Activated T-helper 9 cell treated with anti-CD3 and anti-CD28 coated beads, Interleukin-2, amount 50 U/mL, for 16 hours (primary cell): ENCODE measurements around the gene SMARCA1.
"Not testable (repeated sequence)": the region's sequence is repeated elsewhere in the genome, so short reads cannot be mapped to it uniquely, and the experiment has no call there.

Source experiments
- DNase-seq: peaks from one replicate; pipeline ENCODE4 v3.0.0-alpha.2; 2020; ENCODE audit warnings: low read depth

The SMARCA1 gene

DNA sequence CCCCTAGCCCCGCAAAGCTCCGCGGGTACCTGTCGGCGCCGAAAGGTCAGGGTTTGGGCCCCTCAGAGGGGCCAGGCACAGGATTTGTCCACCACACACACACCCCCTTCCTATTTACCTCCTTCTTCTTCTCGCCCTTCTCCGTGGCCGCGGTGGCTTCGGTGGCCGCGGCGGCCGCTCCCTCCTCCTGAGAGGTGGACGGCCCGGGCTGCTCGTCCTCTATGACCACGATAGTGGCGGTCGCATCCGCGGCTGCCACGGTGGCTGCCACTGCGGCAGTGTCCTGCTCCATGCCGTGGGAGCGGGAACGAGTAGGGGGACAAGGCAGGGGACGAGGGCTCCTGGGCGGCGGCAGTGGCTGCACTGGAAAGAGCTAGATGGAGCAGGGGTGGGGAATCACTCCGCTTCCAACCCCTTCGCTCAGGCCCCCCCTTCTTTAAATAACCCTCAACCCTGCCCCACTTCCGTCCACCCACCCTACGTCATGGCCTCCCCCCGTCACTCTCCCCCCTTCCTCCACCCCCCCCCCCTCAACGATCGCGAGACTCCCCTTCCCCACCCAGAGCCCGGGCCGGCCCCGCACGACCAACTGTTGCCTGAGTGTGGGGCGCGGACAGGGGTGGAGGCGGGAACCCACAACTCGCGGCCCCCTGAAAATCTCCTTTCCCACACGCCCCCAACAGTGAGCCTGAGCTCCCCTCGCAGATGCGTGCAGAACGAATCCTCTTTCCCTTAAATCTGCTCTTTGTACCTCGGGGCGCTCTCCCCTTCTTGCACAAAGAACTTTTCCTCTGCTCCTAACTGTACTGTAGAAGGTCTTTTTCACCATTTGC is at the start of gene SMARCA1:
Gene SMARCA1, minus strand, starts transcription at position 412 of the 833 bp plus-strand sequence. Its CDS starts 120 bp downstream, at position 292.
- DNase-seq = no peak

DNA sequence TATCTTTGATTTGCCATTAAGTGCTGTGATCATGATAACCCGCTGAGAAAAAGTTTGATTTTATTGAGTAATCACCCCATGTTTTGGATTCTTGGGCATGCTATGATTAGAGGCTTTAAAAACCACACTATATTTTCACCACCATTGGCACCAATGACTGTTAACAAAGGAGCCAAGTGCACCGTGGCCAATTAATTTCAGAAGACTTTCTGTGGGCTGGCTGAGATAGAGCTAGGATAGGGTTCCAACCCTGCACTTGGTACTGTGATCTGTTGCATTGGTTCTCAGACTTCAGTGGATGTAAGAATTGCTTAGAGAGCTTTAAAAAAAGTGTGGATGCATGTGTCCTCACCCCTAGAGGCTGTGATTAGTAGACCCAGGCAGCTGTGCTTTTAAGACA is 49.1 kb upstream of the SMARCA1 start:
- DNase-seq = no peak

GRCh38 chrX:129568349-129568748 is 45.1 kb upstream of the SMARCA1 start:
- no peak for DNase-seq

DNA sequence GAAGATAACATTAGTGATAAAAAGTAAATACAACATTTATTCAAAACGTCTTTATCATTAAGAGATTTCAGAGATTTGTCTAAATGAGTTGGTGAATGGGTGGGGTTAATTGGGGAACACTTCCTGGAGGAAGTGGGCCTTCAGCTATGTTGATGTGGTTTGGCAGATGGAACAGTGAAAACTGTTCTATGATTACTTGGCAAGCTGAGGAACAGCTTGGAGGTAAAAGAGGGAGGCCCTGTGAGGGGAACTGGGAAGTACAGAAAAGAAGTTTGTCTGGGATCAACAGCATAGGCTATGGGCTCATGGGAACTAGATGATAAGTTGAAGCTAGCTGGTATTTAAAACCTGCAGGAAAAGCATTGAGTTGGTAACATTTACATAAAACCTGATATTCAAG is 42.8 kb upstream of the SMARCA1 start:
- no peak for DNase-seq

DNA sequence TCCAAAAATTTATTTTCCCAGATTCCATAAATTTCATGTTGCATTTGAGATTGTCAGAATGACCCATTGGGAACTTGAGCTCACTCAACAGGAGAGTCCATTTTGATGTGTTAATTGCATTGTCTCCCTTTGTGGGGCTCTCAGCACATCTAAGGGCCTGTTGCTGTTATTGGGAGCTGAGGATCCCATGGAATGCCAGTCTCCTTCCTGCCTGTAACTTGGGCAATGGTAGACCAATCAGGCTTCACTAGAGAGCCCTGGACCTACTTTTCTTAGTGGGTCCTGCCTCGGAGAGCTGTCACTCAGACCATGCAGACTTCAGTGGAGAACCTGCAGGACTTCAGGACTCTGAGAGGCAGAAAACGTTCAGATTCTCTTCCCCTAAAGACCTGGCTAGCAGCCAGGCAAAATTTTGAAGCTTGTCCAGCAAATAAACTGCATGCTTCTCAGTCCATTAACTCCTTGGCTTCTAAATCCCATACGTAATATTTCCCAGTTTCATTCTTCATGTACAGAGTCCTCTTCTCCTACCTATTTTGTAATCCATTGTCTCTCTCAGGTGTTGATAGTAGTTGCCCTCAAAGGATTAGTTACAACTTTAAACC is 41.9 kb upstream of the SMARCA1 start:
- no peak for DNase-seq

- not testable (repeated sequence) for DNase-seq
Measured at GRCh38 chrX:129564345-129564744, 41.1 kb upstream of the SMARCA1 start.

DNA sequence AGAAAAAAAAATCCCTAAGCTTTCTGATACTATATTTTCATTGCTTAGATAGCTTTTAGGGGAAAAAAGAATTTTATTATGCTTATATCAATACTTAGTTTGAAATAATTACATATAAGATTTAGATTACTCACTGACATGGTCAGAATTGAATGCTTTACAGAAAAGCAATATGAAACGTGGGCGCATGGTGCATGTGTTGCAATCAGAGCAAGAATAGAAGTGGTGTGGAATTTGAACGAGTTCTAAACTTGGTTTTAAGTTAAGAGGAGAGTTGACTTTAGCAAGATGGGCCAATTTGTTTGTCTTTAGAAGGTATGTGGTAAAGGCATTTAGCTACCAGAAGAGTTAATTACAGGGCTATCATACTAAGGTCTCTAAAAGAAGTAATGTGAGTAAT is 38.2 kb upstream of the SMARCA1 start:
- no peak for DNase-seq

DNA sequence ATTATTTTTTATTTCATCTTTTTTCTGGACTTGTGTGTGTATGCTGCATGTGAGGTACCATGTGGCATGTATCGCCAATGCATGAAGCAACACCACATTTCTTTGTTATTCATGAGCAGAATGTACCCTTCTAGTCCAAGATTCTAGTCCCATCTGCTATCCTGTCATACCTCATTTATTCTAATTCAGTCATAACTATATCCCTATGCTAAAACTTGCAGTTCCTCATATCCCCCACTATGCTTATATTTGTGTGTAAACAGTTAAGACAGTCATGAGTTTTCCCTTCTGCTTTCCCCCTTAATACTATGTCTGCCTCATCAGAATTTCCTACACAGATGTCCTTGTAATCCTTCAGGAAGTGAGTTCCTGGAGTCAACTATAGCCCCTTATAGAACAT is 36.5 kb upstream of the SMARCA1 start:
- DNase-seq = no peak

GRCh38 chrX:129557844-129558480 is 34.7 kb upstream of the SMARCA1 start:
- no peak for DNase-seq

- DNase-seq = no peak
Measured at GRCh38 chrX:129556806-129557315, 33.6 kb upstream of the SMARCA1 start.

DNA sequence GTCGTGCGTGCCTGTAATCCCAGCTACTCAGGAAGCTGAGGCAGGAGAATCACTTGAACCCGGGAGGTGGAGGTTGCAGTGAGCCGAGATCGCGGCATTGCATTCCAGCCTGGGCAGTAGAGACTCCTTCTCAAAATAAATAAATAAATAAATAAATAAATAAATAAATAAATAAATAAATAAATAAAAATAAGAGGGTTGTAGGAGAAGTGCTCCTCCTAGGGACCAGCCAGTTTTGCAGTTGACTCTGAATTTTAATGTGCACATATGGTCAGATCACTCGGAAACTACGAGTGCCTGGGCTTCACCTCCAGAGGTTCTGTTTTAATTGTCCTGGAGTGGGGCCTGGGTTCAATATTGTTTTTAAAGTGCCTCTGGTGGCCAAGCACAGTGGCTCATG is 31.5 kb upstream of the SMARCA1 start:
- not testable (repeated sequence) for DNase-seq

DNA sequence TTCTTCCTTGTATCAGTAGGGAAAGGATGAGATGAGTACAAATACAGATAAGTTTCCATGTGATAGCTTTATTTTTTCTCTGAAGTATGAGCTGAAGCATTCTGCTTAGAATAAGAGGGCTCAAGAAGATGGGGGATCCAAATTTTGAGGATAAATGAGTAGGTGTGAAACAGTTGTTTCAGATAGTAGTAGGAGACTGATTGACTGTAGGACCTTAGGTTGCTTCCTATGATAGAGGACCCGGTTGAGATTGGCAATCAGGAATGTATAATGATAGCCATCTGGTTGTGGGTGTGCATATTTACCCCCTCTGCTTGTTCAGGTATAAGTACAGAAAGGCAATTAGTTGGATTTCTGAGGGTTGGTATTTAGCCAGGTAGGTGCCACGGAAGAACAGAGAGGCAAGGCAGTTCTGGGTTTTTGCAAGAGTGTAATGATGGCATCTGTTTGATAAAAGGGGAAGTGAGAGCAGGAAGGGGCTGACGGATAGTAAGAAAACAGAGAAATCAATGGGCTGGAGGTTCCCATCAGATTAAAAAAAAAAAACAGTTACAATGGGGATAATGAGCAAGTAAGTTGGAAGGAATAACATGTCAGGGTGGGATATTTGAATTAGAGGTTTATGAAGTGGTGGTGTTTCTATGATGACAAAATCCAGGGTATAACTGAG is 30.5 kb upstream of the SMARCA1 start:
- no peak for DNase-seq

DNA sequence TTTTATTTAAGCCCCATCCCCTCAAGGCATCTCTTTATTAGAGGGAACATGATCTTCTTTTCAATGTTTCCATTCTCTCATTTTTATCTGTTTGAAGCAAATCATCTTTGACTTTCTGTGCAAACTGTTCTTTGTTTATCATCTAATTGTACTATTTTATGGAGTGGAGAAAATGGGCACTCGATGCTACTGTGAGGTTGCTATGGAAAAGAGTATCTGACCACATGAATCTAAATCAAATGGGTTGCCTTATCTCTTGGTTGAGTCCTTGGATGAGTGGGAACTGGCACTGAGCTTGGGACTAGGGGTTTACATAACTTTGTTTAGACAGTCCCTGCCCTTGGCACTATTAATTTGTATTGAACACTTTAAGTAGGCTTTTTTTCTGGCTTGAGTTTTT is 25.8 kb upstream of the SMARCA1 start:
- no peak for DNase-seq

DNA sequence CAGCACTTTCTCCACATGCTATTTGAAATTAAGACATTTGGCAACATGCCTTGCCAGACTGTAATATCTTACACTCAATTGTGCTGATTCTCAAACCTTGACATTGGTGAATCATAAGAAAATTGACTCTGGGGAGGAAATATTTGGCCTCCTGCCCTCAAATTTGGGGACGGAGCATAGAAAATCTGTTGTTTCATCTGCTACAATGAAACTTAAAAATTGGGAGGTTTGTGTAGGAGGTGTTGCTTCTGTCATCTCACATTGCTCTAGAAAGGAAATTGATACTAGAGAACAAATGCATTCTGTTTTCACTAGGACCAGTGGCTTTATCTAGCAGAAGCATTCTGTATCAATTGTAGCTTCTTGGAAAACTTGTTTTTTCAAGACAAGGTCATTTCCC is 22.1 kb upstream of the SMARCA1 start:
- DNase-seq = no peak

DNA sequence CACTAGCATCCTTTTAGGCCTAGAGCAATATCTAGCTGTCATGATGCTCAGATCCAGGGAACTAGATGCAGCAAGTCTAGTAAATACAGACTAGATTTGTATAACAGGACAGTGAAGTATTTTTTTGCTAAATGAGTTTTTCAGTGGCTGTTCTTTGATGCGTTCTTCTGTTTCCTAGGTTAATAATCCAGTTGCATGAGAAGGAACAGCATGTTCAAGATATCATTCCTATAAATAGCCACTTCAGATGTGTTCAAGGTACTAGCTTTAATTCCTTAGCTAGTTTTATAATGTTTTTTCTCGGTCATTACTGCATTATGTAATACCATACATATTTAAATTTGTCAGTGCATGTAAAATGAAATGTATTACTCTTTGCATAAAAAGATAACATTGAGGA is 21.5 kb upstream of the SMARCA1 start:
- DNase-seq = no peak

DNA sequence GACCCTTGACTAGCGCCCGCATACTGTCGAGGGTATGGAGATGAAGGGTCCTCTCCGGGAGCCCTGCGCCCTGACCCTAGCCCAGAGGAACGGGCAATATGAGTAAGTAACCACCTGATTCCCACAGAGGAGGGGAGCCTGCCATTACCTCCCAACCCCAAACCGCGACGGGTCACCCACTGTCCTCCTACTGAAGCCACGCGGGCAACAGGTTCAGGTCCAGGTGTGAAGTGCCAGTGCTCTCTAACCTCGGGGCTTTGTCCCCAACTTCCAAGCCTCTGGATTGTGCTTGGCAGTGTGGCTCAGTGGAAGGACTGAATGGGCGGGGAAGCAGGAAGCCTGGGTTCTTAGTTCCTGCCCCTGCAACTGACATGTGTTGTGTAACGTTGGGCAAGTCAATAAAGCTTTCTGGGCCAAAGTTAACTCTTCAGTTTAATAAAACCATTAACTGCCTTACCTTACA is 17.5 kb upstream of the SMARCA1 start:
- no peak for DNase-seq

GRCh38 chrX:129540068-129540653 is 16.9 kb upstream of the SMARCA1 start, which contains the start of gene OCRL:
TSS of gene OCRL (plus strand) at chrX:129540259. CDS start at chrX:129540440, 181 bp downstream.
- DNase-seq = peak; percentile 16

DNA sequence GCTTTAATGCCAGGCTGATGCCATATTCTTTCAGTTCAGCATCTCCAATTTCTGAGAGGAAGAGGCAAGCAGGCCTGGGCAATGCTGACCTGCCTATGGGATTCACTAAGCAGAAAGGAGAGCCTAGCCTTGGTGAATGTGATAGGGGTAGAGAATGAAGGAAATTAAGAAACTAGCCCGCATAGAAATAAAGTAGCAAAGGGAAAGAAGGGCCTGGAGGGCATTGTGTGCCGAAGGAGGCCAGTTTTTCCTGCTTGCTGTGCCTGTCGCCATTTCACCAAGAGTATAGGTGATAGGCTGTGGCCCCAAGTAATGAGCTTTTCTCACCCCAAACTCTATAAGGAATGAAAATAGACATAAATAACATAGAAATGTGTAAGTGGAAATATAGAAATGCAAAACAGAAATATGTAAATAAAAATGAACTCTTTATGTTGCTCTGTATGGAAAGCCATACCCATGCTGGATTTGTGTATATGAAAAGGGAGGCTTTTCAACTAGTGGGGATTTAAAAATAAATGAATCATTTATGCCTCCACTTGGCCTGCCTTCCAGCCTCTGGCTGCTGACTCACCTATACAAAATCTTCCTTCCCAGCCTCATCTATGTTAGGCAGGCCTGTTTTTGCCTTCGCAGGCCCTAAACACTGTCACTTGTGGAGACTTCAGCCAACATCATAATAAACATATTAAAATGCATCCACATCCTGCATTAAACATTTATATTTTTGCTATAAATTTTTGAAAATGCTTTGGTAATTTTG is 11.7 kb upstream of the SMARCA1 start:
- no peak for DNase-seq

- no peak for DNase-seq
Measured at GRCh38 chrX:129531132-129531531, 7.8 kb upstream of the SMARCA1 start.

DNA sequence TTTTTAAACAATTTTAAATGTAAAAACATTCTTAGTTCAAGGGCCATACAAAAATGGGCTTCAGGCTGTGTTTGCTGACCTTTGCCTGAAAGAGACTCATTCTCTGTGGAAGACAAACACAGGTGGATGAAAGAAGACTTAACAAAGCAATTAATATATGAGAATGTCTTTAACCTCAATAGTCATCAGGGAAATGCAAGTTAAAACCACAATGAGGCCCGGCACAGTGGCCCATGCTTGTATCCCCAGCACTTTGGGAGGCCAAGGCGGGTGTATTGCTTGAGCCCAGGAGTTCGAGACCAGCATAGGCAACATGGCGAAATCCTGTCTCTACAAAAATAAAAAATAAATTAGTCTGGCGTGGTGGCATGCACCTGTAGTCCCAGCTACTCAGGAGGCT is 7.1 kb upstream of the SMARCA1 start:
- DNase-seq = no peak

GRCh38 chrX:129529685-129530281 is 6.5 kb upstream of the SMARCA1 start:
- DNase-seq = no peak
